ENCODE data around the gene MALRD1.

DNA sequence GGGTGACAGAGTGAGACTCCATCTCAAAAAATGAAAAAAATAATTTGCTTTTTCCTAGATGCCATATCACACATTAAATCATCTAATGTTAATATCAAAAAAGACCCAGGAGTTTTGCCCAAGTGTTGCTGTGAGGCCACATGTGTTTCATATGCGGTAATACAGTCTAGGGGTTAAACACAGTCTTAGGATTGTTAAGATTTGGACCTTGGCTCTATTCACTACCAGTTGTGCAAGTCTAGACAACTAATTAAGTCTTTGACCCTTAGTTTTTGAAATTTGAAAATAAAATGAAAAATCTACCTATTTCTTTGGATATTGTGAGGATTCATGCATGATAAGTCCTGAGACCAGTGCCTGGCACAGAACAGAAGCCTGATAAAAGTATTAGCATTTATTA is 14.9 kb upstream of the MALRD1 start:
- TF ChIP-seq, protein P1, sequence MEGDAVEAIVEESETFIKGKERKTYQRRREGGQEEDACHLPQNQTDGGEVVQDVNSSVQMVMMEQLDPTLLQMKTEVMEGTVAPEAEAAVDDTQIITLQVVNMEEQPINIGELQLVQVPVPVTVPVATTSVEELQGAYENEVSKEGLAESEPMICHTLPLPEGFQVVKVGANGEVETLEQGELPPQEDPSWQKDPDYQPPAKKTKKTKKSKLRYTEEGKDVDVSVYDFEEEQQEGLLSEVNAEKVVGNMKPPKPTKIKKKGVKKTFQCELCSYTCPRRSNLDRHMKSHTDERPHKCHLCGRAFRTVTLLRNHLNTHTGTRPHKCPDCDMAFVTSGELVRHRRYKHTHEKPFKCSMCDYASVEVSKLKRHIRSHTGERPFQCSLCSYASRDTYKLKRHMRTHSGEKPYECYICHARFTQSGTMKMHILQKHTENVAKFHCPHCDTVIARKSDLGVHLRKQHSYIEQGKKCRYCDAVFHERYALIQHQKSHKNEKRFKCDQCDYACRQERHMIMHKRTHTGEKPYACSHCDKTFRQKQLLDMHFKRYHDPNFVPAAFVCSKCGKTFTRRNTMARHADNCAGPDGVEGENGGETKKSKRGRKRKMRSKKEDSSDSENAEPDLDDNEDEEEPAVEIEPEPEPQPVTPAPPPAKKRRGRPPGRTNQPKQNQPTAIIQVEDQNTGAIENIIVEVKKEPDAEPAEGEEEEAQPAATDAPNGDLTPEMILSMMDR (IDR thresholded peaks at IDR 0.05): no peak
- no peak for TF ChIP-seq POLR2A (IDR thresholded peaks at IDR 0.05)

All from Peyer's patch (tissue), 4 donors.